Neural progenitor cell (in vitro differentiated cells): ENCODE measurements around the gene HPRT1.

Experiments used
- CTCF ChIP-seq: fragments of 200-600 bp; sonication (generic); IDR thresholded peaks from 2 replicates; pipeline ENCODE4 v1.5.1; 2017; ENCODE audit warnings: antibody characterized with exemption, mild to moderate bottlenecking
- EZH2 ChIP-seq: fragments of 200-600 bp; sonication (generic); IDR thresholded peaks from 2 replicates; pipeline ENCODE4 v1.6.1; 2017; ENCODE audit warnings: antibody characterized with exemption, mild to moderate bottlenecking, moderate library complexity
- EZH2phosphoT487 ChIP-seq: fragments of 200-600 bp; sonication (generic); IDR thresholded peaks from 2 replicates; pipeline ENCODE4 v1.6.1; 2017; ENCODE audit warnings: antibody characterized with exemption

- no peak for TF ChIP-seq CTCF
- TF ChIP-seq EZH2, result no peak
- no peak for TF ChIP-seq EZH2phosphoT487
Measured at GRCh38 chrX:134542485-134542884, 82.5 kb downstream of the HPRT1 start.
